Ascending aorta (tissue), 2 donors: ENCODE measurements around the gene ZNF579. TPM values are rescaled to one million over a fixed set of nuclear protein-coding genes. Genes with fewer than 3 reads are reported as not detected.

ENCODE experiments used
- DNase-seq, 2 donors: peaks; one replicate each; pipeline ENCODE4 v3.0.0-alpha.2; 2019; ENCODE audit warnings: low spot score in 2 of 2
- H3K27ac ChIP-seq, 2 donors: fragments of 200-600 bp; sonication (generic); one replicate each; pipeline ENCODE4 v1.5.1; 2016 to 2017; ENCODE audit warnings: mild to moderate bottlenecking in 1 of 2
- H3K27me3 ChIP-seq: fragments of 200-600 bp; sonication (generic); one replicate; pipeline ENCODE4 v1.5.1; 2017
- H3K36me3 ChIP-seq, 2 donors: fragments of 200-600 bp; sonication (generic); one replicate each; pipeline ENCODE4 v1.5.1; 2016
- H3K4me1 ChIP-seq, 2 donors: fragments of 200-600 bp; sonication (generic); one replicate each; pipeline ENCODE4 v1.5.1; 2016 to 2017; ENCODE audit warnings: mild to moderate bottlenecking in 1 of 2
- H3K4me3 ChIP-seq, 2 donors: fragments of 200-600 bp; sonication (generic); one replicate each; pipeline ENCODE4 v1.5.1; 2016 to 2017; ENCODE audit warnings: mild to moderate bottlenecking in 1 of 2
- H3K9me3 ChIP-seq, 2 donors: fragments of 200-600 bp; sonication (generic); one replicate each; pipeline ENCODE4 v1.5.1; 2016
- intact Hi-C: fragments of 100-400 bp; cut with DNase I; formaldehyde crosslinking; loops from one replicate; pipeline ENCODE4 v1.15.1; 2023
- total RNA-seq: library from RNA; depleted of rRNA; stranded (reverse); fragments of >200 nt; gene quantifications from one replicate; pipeline ENCODE4 v1.1.0, GENCODE V29; 2016
- TF ChIP-seq, protein P1 (sequence below), 3 experiments: fragments of 200-600 bp in 2 of 3; fragments of 450-650 bp in 1 of 3; sonication (generic) in 2 of 3; IDR thresholded peaks; one replicate each; pipeline ENCODE4 v1.5.1; 2016 to 2019; ENCODE audit warnings: antibody characterized with exemption in 3 of 3, mild to moderate bottlenecking in 1 of 3, moderate library complexity in 1 of 3

ZNF579 gene
- total RNA-seq, 1 donor from 2014 or later = 14.2 TPM

DNA sequence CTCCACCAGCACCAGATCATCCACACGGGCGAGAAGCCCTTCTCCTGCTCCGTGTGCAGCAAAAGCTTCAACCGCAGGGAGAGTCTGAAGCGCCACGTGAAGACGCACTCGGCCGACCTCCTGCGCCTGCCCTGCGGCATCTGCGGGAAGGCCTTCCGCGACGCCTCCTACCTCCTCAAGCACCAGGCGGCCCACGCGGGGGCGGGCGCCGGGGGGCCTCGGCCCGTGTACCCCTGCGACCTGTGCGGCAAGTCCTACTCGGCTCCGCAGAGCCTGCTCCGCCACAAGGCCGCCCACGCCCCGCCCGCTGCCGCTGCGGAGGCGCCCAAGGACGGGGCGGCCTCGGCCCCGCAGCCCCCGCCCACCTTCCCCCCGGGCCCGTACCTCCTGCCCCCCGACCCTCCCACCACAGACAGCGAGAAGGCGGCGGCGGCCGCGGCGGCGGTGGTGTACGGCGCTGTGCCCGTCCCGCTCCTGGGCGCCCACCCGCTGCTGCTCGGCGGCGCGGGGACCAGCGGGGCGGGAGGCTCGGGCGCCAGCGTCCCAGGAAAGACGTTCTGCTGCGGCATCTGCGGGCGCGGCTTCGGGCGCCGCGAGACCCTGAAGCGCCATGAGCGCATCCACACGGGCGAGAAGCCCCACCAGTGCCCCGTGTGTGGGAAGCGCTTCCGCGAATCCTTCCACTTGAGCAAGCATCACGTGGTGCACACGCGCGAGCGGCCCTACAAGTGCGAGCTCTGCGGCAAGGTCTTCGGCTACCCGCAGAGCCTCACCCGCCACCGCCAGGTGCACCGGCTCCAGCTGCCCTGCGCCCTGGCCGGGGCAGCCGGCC, 34.3 kb upstream of the ZNF579 start:
- intact Hi-C loops = no loop called here
- no peaks in the 10 kb centered on the region for H3K27me3 ChIP-seq
- TF ChIP-seq, protein P1, sequence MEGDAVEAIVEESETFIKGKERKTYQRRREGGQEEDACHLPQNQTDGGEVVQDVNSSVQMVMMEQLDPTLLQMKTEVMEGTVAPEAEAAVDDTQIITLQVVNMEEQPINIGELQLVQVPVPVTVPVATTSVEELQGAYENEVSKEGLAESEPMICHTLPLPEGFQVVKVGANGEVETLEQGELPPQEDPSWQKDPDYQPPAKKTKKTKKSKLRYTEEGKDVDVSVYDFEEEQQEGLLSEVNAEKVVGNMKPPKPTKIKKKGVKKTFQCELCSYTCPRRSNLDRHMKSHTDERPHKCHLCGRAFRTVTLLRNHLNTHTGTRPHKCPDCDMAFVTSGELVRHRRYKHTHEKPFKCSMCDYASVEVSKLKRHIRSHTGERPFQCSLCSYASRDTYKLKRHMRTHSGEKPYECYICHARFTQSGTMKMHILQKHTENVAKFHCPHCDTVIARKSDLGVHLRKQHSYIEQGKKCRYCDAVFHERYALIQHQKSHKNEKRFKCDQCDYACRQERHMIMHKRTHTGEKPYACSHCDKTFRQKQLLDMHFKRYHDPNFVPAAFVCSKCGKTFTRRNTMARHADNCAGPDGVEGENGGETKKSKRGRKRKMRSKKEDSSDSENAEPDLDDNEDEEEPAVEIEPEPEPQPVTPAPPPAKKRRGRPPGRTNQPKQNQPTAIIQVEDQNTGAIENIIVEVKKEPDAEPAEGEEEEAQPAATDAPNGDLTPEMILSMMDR (IDR thresholded peaks at IDR 0.05) = no peak
- H3K4me1 ChIP-seq = no peaks in the 10 kb centered on the region
- no peaks in the 10 kb centered on the region for H3K9me3 ChIP-seq
- no peak for DNase-seq
- H3K27ac ChIP-seq = no peak overlapping the region
- peaks cover 32 to 44% of the 10 kb centered on the region in 2 donors for H3K36me3 ChIP-seq
- H3K4me3 ChIP-seq = no peak overlapping the region

GRCh38 chr19:55613930-55614710, 33.5 kb upstream of the ZNF579 start:
- no peak overlapping the region for H3K27ac ChIP-seq
- no peaks in the 10 kb centered on the region for H3K27me3 ChIP-seq
- peaks cover 32 to 50% of the 10 kb centered on the region in 2 donors for H3K36me3 ChIP-seq
- TF ChIP-seq, protein P1 (IDR thresholded peaks at IDR 0.05) = no peak
- H3K4me3 ChIP-seq = no peak overlapping the region
- H3K9me3 ChIP-seq = no peaks in the 10 kb centered on the region
- intact Hi-C loops = no loop called here
- no peak for DNase-seq
- no peaks in the 10 kb centered on the region for H3K4me1 ChIP-seq

GRCh38 chr19:55613396-55613795, 32.7 kb upstream of the ZNF579 start:
- TF ChIP-seq, protein P1 (IDR thresholded peaks at IDR 0.05) = no peak
- peaks cover 32 to 50% of the 10 kb centered on the region in 2 donors for H3K36me3 ChIP-seq
- no peak for DNase-seq
- intact Hi-C loops = no loop called here
- H3K27ac ChIP-seq = no peak overlapping the region
- H3K9me3 ChIP-seq = no peaks in the 10 kb centered on the region
- no peaks in the 10 kb centered on the region for H3K4me1 ChIP-seq
- no peaks in the 10 kb centered on the region for H3K27me3 ChIP-seq
- H3K4me3 ChIP-seq = no peak overlapping the region

GRCh38 chr19:55611983-55612645, 31.5 kb upstream of the ZNF579 start:
- no peak overlapping the region for H3K27ac ChIP-seq
- TF ChIP-seq, protein P1 (IDR thresholded peaks at IDR 0.05) = no peak
- H3K36me3 ChIP-seq = peaks cover 25 to 40% of the 10 kb centered on the region in 2 donors
- intact Hi-C loops = no loop called here
- no peak for DNase-seq
- no peaks in the 10 kb centered on the region for H3K27me3 ChIP-seq
- no peaks in the 10 kb centered on the region for H3K9me3 ChIP-seq
- H3K4me1 ChIP-seq = no peaks in the 10 kb centered on the region
- H3K4me3 ChIP-seq = no peak overlapping the region

DNA sequence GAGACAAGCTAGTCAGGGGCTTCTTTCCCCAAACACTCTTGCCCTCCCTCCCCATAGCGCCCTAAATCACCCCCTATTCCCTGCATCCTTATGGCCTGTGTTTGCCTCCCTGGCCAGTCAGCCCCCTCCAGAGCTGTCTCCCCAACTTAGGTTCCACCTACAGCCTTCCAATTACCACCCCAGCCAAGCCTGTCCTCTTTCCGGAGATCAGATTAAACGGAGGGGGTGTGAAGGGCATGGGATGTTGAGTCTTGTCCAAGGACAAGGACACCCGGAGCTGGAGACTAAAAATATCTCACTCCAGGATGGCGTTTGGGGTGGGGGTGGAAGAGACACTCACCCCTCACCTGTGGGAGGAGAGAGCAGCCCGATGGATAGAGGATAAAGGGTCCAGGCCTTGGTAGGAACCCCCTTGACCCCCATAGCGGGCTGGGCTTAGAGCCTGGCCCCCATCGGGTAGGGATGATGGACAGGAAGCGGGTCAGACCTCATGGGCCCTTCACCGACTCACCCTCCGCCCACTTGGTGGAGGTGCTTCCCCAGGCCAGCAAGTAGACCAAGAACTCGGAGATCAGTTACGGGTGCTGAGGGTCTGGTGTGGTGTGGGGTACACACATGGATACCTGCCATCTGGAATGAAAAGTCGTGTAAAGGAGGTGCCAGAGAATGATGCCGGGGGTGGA, 30.8 kb upstream of the ZNF579 start:
- Histone ChIP-seq H3K9me3 (no peaks in the 10 kb centered on the region), H3K4me1 (peaks cover 0 to 5% of the 10 kb centered on the region in 2 donors), H3K4me3 (no peak overlapping the region), H3K27ac (no peak overlapping the region), H3K27me3 (no peaks in the 10 kb centered on the region), H3K36me3 (peaks cover 20 to 33% of the 10 kb centered on the region in 2 donors)
- TF ChIP-seq, protein P1 (IDR thresholded peaks at IDR 0.05) = no peak
- DNase-seq = no peak
- intact Hi-C loops = no loop called here
